Measurements from ENCODE around the gene ZMIZ1.
A peak's percentile ranks its signal among the peaks of the same experiment; 100 is the strongest.

ZMIZ1 gene

GRCh38 chr10:79237454-79238157 is 168.8 kb downstream of the ZMIZ1 start:
- no peak for FAIRE-seq
- DNase-seq (ENCODE audit: insufficient read length, low spot score), result no peak

DNA sequence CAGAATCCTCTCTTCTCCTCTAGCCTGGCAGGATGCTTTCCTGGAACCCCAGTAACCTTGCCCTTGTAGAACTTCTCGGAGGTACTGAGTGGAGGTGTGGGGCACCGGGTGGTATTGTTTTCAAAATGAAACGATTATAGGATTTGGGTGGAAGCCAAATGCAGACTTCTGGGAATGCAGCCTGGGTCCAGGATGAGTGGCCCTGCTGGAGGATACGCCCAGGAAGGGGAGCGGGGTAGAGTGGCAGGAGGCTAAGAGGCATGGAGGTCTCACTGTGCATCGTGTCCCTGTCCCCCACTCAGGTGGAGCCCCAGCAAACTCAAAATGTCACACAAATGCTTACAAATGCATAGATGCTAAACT is 169.4 kb downstream of the ZMIZ1 start:
- no peak for DNase-seq (ENCODE audit: insufficient read length, low spot score)
- FAIRE-seq, result no peak

DNA sequence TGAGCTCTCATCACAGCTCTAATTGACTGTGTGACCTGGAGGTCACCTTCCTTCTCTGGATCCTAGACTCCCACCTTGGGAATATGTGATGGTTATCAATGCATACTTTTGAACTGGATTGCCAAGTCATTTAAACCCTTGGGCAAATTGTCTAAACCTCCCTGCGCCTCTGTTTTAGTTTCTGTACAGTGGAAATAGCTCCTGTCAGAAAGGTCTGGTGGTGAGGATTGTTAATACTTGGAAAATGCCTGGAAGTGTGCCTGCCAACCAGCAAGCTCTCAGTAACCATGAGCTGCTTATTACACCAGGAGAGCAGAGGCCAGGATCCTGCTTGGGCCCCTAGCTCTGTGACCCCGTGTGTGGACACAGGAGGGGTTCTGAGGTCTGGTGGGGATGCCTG is 169.8 kb downstream of the ZMIZ1 start:
- DNase-seq (ENCODE audit: insufficient read length, low spot score) (no peak), FAIRE-seq (no peak)

GRCh38 chr10:79239275-79239779 is 170.6 kb downstream of the ZMIZ1 start:
- FAIRE-seq (no peak), DNase-seq (ENCODE audit: insufficient read length, low spot score) (peak; percentile 53)

DNA sequence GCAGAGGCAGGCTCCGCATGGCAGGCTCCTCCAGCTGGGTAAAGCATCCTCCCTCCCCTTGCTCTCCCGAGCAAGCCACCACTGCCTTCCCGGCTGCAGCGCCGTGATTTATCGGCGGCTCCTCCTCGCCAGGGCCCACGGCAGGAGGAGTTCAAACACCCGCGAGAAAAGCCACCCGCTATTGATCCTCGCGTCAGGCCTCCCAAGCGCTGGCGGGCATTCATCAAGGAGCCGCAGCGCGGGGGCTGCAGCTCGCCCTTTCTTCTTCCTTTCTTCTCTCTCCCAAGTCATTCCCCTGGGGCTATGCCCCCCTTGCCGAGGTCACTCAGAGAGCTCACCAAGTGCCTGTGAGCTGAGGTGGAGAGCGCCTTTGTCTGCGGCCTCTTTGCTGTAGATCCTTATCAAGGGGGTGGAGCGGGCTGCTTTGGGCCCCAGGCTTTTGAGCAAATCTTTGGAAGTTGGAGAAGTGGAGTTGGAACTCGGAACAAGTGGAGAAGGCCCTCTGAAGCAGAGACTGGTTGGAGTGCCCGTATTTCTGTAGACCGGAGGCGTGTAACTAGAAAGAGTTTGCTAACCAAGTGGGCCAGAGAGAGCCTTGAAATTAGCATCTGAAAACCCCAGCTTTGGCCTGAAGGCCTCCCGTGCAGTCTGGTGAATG is 171.3 kb downstream of the ZMIZ1 start:
- FAIRE-seq (no peak), DNase-seq (ENCODE audit: insufficient read length, low spot score) (peak; percentile 39)

- no peak for FAIRE-seq
These were observed 172.8 kb downstream of the ZMIZ1 start for GRCh38 chr10:79241629-79241989.

GRCh38 chr10:79241990-79242619 is 173.3 kb downstream of the ZMIZ1 start:
- DNase-seq (ENCODE audit: insufficient read length, low spot score) (peak; percentile 83), FAIRE-seq (no peak)

More at GRCh38 chr10:79241629-79241989, 172.8 kb downstream of the ZMIZ1 start:
- DNase-seq (ENCODE audit: insufficient read length, low spot score), result no peak

DNA sequence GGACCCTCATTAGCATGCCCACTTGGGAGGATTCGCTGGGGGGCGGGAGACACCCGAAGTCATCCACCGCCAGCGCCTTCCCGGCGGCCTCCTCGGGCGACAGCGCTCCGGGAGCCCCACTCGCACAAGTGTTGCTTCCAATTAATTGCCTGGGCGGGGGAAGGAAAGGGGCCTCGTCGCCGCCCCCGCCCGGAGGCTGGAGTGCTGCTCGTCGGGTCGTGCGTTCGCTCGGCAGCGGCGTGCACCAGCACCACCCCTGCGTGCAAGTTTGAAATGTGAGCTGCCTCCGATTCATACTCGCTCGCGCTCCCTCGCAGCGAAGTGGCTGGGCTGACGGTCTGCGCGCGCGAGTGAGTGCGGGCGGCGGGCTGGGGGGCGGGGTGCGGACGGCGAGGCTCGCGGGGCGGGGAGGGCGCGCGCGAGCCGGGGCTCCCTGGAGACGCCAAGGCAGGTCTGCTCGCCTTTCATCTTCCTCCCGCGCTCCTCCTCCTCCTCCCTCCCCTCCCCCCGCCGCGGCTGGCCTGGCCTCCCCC is 173.9 kb downstream of the ZMIZ1 start:
- FAIRE-seq, result peak; percentile 72

DNA sequence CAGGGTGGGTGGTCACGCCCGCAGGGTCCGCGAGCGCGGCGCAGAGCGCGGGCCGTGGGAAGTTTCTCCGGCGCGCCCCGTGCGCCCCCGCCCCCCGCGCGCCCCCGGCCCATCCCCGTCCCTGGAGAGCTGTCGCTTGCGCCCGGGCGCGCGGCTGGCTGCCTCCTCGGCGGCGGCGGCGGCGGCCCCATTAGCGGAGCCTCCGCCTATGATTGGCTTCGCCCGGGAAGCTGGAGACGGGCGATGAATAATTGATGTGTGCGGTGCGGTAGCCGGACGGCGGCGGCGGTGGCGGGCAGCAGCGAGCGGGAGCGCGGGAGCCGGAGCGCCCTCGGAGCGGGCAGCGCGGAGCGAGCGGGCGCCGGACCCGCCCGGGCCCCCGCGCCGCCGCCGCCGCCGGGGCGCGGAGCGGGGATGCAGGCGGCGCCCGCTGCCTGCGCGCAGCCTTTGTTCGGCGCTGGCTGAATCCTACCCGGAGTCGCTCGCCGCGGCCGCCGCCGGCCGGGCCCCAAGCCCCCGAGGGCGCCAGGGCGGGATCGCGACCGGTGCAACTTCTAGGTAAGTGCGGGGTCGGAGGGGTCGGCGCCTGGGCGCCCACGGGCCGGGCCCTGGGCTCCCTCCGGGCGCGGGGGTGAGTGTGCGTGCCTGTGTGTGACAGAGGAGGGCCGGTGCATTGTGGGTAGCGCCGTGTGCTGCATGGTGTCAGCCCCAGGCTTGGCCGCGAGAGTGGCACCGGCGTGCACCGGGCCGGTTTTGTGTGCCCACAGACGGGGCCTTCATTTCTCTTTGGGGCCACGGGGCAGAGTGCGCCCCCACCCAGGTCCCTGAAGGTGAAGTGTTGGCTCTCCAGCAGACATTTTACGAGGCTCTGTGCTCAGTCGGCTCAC is 174.7 kb downstream of the ZMIZ1 start:
- no peak for FAIRE-seq
- DNase-seq (ENCODE audit: insufficient read length, low spot score), result no peak

More for the DNA sequence above, 173.9 kb downstream of the ZMIZ1 start:
- DNase-seq (ENCODE audit: insufficient read length, low spot score), result peak; percentile 75

GRCh38 chr10:79244068-79244442 is 175.3 kb downstream of the ZMIZ1 start:
- DNase-seq (ENCODE audit: insufficient read length, low spot score) (no peak), FAIRE-seq (no peak)

DNA sequence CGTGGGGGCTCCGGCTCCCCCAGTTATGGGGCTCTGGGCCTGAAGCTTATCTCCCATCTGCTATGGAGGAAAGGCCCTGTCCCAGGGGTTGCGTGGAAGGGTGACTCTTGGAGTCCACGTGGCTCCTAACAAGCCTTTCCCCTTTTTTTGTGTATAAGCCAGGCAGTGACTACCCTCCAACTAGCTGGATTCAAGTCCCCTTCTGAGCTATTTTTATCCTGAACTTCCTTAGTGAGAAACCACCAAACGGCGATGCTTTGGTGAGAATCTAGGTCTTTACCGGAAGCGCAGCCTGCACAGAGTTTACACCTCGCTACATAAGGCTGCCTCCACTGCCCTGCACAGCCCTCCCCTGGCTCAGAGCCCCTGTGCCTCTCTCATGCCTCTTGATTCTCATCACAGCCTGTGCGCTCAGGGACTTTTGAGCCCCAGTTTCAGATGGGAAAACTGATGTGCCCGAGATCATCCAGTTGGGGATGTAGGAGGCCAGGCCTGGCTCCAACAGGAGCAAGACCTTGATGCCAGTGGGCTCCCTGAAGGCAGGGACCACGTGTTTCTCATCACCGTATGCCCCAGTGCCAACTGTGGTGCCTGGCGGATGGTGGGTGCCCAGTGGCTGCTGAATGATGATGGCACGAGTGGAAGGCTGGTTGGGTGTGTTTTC is 176.2 kb downstream of the ZMIZ1 start:
- no peak for FAIRE-seq
- no peak for DNase-seq (ENCODE audit: insufficient read length, low spot score)

DNA sequence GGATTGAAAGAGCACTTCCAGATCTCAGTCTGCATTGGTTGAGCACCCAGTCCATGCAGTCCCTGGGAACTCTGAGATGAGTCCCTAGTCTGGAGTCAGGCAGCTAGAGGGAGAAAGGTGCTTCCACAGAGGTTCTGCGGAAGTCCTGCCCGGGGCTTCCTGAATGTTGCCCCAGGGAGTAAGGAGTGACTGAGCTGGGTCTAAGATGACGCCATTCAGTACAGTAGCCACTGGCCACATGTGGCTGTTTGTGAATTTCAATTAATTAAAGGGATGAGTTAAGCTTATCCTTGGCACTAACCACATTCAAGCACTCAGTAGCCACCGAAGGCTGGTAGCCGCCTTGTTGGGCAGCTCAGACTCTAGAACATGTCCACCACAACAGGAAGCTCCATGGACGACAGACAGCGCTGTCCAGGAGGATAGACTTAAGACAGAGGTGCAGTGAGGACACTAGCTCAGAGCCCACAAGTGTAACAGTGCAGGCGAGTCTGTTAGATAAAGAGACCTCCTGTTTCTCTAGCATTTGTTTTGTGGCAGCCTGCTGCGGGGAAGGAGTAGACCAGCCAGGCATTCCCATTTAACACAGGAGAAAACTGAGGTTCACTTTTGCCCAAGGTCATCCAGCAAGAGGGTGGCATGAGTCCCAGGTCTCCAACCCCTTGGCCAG is 176.9 kb downstream of the ZMIZ1 start:
- FAIRE-seq, result no peak
- no peak for DNase-seq (ENCODE audit: insufficient read length, low spot score)

DNA sequence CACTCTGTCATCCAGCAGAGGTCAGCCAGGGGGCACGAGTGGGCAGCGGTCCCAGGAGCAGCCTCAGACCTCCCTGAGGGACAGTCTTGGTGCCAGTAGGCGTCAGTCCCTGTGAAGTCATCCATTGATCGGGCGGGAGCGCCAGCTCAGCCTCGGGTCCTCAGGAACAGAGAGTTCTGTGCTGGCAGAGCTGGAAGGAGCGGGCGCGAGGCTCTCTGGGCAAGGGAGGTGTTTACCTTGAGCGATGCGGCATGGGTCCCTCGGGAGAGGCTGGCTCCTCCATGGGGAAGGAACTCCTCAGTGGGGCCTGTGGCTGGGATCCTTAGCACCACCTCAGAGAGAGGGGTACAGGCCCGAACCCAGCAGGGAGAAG is 177.4 kb downstream of the ZMIZ1 start:
- FAIRE-seq, result no peak
- DNase-seq (ENCODE audit: insufficient read length, low spot score), result no peak

DNA sequence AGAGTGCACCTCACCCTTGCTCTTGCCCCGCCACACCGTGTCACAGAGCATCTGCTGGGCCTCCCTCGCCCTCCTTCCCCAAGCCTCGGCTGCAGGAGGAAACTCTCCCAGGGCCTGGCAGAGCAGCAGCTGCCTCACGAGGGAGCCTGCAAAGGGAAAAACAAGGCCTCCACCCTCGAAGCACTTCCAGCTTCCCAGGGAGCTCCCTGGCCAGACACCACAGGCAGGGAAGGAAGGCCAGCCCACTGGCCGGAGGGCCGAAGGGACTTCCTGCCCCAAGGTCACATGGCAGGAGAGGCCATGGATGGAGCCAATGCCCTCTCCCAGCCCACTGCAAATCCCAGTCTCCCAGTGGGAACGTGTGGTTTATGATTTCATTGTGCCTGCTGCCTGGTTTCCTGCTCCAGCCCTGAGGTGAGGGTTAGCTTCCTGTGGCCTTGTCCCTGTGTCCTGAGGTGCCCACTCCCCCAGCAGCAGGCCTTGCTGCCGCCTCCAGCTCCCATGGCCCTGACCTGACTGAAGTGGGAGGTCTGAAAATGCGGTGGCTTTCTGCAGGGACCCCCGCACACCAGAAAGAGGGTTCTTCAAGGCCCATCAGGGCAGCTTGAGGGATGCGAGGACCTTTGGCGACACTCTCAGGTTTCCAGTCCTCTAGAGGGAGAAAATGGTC is 178.0 kb downstream of the ZMIZ1 start:
- FAIRE-seq, result no peak
- no peak for DNase-seq (ENCODE audit: insufficient read length, low spot score)

- no peak for FAIRE-seq
- DNase-seq (ENCODE audit: insufficient read length, low spot score), result no peak
These were observed 178.8 kb downstream of the ZMIZ1 start for GRCh38 chr10:79247373-79248137.

- no peak for FAIRE-seq
- DNase-seq (ENCODE audit: insufficient read length, low spot score), result no peak
These were observed 179.8 kb downstream of the ZMIZ1 start for GRCh38 chr10:79248341-79249185.

All from HTR-8/SVneo (cell line).